Chondrocyte (in vitro differentiated cells): ENCODE results near the gene MPP3. TPM values are rescaled to one million over a fixed set of nuclear protein-coding genes. Genes with fewer than 3 reads are reported as not detected.

Experiments used
- DNase-seq: peaks from one replicate; pipeline ENCODE4 v3.0.0; 2021; ENCODE audit warnings: mixed read lengths, low spot score
- H3K27ac Mint-ChIP-seq: one replicate; pipeline ENCODE4 v1.8.0; 2021; ENCODE audit warnings: mild to moderate bottlenecking, moderate library complexity, mixed read lengths; ENCODE audit not compliant: unreplicated experiment
- H3K27me3 Mint-ChIP-seq: 2 replicates; pipeline ENCODE4 v1.8.0; 2021; ENCODE audit warnings: low read depth, mixed read lengths
- H3K36me3 Mint-ChIP-seq: 2 replicates; pipeline ENCODE4 v1.8.0; 2021; ENCODE audit warnings: low read depth, mixed read lengths
- H3K4me1 Mint-ChIP-seq: 2 replicates; pipeline ENCODE4 v1.8.0; 2021; ENCODE audit warnings: low read depth, mild to moderate bottlenecking, mixed read lengths
- H3K4me3 Mint-ChIP-seq: one replicate; pipeline ENCODE4 v1.8.0; 2021; ENCODE audit warnings: mild to moderate bottlenecking, moderate library complexity, mixed read lengths; ENCODE audit not compliant: unreplicated experiment
- H3K9me3 Mint-ChIP-seq: 2 replicates; pipeline ENCODE4 v1.8.0; 2021; ENCODE audit warnings: low read depth, mixed read lengths
- total RNA-seq: library from RNA; stranded (reverse); gene quantifications from 3 replicates; pipeline ENCODE4 v1.2.1, GENCODE V29; 2021
- TF ChIP-seq, protein P1 (sequence below): fragments of 200-600 bp; sonication (generic); IDR thresholded peaks from 2 replicates; pipeline ENCODE4 v1.5.0; 2021; ENCODE audit warnings: antibody characterized with exemption, mild to moderate bottlenecking, moderate library complexity

MPP3 gene
- total RNA-seq, 1 donor from 2014 or later, result 14.4 TPM

DNA sequence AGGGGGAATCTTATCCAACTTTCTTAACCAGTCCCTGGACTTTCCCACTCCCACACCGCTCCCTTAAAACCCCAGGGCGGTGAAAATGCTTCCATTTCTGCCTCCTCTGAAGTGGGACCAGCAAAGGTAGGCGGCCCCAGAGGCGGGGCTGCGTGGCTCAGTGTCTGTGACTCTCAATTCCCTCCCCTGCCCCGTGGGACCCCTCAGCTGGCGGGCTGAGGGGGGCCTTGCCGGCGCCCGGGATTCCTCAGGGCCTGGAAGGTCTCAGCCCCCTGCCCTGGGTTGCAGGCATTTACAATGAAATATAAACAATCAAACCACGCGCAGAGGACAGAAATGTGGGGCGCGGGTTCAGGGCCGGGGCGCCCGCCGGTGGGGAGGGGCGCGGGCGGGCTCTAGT, 78.0 kb downstream of the MPP3 start:
- TF ChIP-seq, protein P1, sequence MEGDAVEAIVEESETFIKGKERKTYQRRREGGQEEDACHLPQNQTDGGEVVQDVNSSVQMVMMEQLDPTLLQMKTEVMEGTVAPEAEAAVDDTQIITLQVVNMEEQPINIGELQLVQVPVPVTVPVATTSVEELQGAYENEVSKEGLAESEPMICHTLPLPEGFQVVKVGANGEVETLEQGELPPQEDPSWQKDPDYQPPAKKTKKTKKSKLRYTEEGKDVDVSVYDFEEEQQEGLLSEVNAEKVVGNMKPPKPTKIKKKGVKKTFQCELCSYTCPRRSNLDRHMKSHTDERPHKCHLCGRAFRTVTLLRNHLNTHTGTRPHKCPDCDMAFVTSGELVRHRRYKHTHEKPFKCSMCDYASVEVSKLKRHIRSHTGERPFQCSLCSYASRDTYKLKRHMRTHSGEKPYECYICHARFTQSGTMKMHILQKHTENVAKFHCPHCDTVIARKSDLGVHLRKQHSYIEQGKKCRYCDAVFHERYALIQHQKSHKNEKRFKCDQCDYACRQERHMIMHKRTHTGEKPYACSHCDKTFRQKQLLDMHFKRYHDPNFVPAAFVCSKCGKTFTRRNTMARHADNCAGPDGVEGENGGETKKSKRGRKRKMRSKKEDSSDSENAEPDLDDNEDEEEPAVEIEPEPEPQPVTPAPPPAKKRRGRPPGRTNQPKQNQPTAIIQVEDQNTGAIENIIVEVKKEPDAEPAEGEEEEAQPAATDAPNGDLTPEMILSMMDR, result no peak
- Mint-ChIP-seq H3K27ac (no peak overlapping the region), H3K9me3 (no peaks in the 10 kb centered on the region), H3K4me1 (peaks cover 2% of the 10 kb centered on the region), H3K36me3 (no peaks in the 10 kb centered on the region), H3K27me3 (peaks cover 18% of the 10 kb centered on the region), H3K4me3 (no peak overlapping the region)
- no peak for DNase-seq

DNA sequence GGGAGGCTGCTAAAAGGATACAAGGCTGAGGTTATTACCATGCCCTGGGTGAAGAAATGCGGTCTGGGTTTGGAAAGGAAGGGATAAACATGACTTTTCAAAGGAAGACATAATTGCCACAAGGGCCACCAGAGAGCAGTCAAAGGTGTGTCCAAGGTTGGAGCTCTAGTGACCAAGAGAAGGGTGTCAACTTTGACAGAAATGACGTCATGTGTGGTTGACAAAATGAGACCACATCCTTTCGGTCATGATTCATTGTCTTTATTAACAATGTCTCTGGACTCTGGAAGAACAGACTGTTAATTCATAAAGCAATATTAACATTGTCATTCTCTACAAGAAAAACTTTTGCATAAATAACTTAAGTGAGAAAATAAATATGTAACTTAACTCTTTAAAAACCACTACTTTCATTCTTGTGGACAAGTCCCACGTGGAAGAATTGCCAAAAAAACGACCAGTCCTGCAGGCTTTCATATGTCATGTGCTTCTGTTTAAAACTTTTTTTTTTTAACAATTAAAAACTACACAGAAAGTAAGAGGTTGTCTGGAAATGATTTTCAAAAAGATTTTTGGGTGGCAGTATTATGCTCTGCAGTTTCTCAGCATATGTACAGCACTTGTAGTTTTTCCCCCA, 79.3 kb downstream of the MPP3 start:
- H3K27ac Mint-ChIP-seq, result no peak overlapping the region
- peaks cover 6% of the 10 kb centered on the region for H3K4me1 Mint-ChIP-seq
- no peaks in the 10 kb centered on the region for H3K36me3 Mint-ChIP-seq
- TF ChIP-seq, protein P1, result no peak
- peaks cover 18% of the 10 kb centered on the region for H3K27me3 Mint-ChIP-seq
- DNase-seq, result no peak
- H3K9me3 Mint-ChIP-seq, result no peaks in the 10 kb centered on the region
- H3K4me3 Mint-ChIP-seq, result no peak overlapping the region

Other genes starting within 250 kb of the MPP3 start
- gene MEOX1, start 171.2 kb downstream of the MPP3 start, total RNA-seq, result 0.07 TPM in 1 of 3 replicates, not detected in the others
- not detected in 3 replicates for gene SOST, start 74.4 kb downstream of the MPP3 start, total RNA-seq
- 39.4 to 60.2 TPM (median 57.7 TPM) in 3 replicates for gene DUSP3, start 54.2 kb downstream of the MPP3 start, total RNA-seq
- gene CFAP97D1, start 52.7 kb downstream of the MPP3 start, total RNA-seq, result not detected in 3 replicates
- 0.15 TPM in 1 of 3 replicates, not detected in the others for gene CD300LG, start 14.0 kb upstream of the MPP3 start, total RNA-seq
- gene MPP2, start 74.4 kb upstream of the MPP3 start, total RNA-seq, result 7.0 to 7.8 TPM (median 7.5 TPM) in 3 replicates
- not detected in 3 replicates for gene PPY, start 109.3 kb upstream of the MPP3 start, total RNA-seq
- gene PYY, start 120.8 kb upstream of the MPP3 start, total RNA-seq, result not detected in 3 replicates
- 0.40 to 0.51 TPM (median 0.41 TPM) in 3 replicates for gene NAGS, start 171.5 kb upstream of the MPP3 start, total RNA-seq
- 14.1 to 20.4 TPM (median 19.0 TPM) in 3 replicates for gene TMEM101, start 181.8 kb upstream of the MPP3 start, total RNA-seq
- 48.3 to 51.0 TPM (median 49.7 TPM) in 3 replicates for gene LSM12, start 233.5 kb upstream of the MPP3 start, total RNA-seq
- 52.3 to 70.5 TPM (median 59.2 TPM) in 3 replicates for gene G6PC3, start 237.6 kb upstream of the MPP3 start, total RNA-seq